NCI-H510A (cell line): ENCODE data around the gene CHAF1A.
A peak's percentile ranks its signal among the peaks of the same experiment; 100 is the strongest.

Source experiments
- DNase-seq: peaks from one replicate; lab custom pipeline; 2025; lab: John Stamatoyannopoulos, UW

Gene CHAF1A

GRCh38 chr19:4366666-4367335 is 35.6 kb upstream of the CHAF1A start:
- DNase-seq = no peak

- DNase-seq = no peak
Observed at GRCh38 chr19:4367336-4367723, 35.1 kb upstream of the CHAF1A start.

DNA sequence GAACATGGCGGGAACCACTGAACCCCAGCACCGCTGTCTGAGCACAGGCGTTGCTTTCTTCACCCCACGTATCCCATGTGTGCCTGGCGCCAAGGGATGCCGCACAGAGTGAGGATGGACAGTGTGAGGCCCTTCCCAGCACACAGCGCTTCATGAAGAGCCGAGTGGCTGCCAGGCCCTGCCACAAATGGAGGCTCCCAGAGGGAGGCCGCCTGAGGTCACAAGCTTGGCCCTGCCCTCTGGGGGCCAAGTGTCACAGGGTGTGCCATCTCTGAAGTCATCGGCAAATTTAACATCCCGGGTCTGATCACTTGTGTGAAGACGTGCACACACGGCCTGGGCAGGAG is 34.7 kb upstream of the CHAF1A start:
- no peak for DNase-seq

- DNase-seq = no peak
Observed at GRCh38 chr19:4368128-4368820, 34.2 kb upstream of the CHAF1A start.

DNA sequence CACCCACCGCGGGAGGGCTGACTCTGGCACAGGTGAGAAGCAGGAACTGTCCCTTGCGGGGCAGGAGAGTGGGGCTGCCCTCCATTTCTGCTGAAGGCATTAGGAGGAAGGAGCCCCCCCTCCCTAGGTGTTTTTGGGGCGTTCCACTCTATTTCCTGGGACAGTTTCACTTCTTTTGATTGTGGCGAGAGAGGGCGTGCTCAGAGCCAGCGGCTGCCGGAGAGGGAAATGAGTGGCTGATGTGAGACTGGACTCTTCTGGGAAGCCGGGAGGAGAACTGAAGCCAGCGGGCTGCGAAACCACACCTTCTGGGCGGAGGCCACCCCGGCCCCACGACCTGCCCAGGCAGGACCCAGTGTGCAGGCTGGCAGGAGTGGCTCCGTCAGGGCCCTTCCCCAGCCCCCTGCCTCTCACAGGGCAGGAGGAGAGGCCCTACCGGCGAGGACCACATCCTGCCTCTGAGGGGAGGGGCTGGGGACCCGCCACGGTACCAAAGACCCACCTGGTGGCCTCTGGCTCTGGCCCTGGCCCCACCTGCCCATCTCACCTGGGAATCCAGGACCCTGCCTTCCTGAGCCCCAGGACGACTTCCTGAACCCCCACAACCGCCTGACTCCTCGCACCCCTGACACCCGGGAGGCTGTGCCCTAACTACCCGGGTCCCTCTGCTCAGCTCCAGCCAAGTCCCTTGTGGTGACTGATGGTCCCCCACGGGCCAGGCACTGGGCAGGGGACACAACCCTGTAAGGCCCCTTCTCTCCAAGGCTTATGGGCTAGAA is 33.1 kb upstream of the CHAF1A start:
- peak; percentile 67 for DNase-seq

DNA sequence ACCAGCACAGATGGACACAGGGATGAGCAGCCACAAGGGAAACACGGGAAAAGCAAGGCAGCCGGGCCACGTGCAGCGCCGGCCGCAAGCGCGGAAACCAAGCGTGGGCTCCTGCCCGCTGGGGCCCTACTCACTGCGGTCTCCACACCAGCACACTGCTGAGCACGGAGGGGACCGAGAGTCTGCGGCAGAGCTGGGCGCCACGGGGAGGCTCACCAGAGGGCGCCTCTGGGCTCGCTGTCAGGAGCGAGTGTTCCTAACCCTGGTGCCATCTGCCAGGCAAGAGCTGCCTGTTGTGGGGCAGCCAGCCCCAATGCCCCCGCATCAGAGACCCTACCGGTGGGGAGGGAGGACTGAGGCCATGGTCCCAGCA is 32.6 kb upstream of the CHAF1A start:
- peak; percentile 48 for DNase-seq

DNA sequence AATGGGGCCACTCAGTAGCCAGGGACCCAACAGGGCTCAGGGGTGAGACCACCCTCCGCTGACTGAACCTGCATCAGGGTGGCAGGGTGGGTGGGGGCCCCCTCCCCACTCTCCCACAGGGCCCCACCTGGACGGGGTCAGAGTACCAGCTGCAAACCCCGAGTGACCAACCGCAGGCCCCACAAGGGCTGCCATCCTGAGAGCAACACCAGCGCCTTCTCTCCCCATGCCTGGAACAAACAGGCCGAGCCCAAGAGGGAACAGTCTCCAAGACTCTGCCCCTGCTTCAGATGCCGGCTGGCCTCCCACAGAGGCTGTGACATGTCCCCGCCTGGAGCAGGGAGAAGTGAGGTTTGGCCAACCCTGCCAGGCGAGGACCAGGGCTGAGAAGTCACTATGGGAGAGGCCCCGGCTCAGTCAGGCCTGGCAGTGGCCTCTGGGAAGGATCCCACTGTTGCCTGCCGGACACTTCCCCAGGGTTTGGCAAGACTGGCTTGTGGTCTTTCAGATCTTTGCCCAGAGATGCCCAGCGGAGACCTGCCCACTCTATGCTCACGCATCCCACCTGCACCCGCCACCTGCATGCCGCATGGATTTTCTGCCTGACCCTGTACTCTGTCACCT is 31.9 kb upstream of the CHAF1A start:
- no peak for DNase-seq

GRCh38 chr19:4371247-4372164 is 30.9 kb upstream of the CHAF1A start:
- no peak for DNase-seq

DNA sequence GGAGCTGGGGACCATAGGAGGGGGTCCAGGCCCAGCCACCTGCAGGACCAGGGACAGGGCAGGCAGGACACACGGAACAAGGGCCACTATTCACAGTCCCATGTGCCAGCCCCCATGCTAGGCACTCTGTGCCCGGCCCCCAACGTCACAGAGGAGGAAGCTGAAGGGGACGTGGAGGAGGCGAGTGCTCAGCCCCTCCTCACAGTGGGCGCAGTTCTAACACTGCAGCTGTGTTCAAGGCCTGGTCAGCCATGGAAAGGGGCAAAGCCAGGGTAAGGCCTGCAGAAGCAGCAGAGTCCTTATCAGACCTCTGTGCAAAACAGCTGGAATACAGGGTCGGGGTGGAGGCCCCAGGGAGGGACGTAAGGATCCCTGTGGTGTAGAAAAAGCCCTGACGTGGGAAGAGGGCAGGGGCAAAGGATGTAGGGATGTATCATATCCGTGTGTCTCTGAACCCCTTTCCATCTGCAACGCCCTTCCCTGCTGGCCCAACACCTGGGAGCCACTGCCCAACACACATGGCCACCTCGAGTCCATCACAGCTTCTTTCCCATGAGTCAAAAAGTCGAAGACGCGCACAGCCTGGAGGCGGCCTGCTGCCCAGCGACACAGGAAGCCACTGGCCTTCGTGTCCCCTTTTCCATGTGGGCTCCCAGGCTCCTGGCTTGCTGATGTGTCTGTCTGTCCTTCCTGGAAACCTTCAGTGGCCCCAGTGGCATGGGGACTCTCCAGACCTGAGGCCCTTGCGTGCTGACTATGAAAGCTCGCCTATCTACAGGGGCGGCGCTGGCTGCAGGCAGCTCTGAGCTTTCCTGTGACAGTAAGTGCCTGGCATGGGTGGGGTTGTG is 30.1 kb upstream of the CHAF1A start:
- DNase-seq = no peak

DNA sequence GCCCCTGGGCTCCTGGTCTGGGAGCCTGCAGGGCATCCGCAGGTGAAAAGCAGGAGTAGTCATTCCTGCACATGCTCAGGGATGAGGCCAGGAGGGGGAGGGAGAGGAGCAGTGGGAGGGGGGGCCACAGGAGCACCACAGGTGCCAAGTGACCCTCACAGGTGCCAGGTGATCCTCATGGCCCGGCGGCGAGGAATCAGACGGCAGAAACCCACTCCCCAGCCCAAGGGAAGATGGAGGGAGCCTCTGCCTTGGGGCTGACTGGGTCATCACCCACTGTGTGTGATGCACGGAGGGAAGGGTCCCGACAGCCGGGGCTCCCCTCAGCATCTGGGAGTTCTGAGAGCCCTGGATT is 29.4 kb upstream of the CHAF1A start:
- no peak for DNase-seq

DNA sequence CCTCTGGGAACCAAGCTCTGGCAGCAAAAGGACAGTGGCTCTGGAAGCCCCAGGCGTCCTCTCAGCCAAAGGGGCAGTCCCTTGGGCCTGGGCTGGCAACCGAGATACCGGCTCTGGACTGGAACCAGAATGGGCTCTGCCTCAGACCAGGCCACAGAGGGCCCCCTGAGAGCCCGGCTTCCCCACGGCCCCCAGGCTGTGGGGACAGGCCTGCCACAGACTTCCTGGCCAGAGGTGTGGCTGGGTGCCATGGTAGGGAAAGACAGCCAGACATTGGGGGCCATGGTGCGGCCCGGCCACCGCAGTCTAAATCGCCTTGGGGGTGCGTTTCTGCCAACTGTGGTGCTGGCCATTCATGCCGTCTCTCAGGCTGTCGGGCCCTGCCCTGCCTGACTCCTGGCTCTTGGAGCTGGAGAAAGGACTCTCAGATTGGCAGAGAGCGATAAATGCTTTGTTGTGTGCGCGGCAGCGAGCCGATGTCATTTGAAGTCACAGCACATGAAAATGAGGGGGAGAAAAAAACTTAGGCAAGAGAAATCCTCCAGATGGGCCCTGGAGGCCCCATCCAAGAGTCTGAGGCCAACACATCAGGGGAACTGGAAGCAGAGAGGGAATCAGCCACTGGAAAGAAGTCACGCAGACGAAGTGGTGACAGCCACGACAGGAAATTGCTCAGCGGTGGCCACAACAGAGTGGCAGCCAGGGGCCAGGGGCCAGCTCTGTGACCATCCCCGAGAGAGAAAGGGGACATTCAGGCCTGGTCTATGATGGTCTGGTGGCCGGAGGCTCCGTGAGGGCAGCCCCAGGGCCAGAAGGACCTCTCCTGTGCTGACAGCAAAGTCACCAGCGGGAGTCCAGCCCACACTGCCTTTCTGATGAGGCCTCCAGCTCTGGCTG is 28.6 kb upstream of the CHAF1A start:
- no peak for DNase-seq

DNA sequence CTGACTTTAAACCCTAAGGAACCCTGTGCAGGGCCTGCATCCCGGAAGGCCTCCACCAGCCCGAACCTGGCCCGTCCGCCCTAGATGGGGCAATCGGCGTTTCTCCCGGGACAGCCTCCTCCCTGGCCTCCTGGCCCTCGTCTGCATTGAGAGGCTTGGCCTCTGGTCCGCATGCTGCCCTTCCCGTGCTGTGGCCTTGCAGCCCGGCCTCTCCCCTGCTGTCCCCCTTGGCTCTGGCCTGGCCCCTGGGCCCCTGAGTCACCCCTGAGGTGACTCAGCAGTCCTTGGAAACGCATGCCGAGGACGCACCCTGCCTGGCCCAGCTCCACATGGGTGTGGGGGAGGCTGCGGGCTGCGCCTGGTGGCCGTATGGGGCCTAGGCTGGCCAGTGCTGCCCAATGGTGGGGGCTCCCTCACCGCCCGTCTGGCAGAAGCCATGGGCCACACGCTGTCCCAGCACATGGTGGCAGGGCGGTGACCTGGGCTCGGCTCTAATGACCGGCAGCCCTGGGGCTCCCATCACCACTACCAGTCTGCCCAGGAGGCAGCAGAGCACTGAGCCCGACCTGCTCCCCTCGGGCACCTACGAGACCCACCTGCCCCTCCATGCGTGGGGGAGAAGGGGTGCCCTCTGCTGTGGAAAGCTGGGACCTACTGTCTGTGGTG is 27.8 kb upstream of the CHAF1A start:
- DNase-seq = no peak

DNA sequence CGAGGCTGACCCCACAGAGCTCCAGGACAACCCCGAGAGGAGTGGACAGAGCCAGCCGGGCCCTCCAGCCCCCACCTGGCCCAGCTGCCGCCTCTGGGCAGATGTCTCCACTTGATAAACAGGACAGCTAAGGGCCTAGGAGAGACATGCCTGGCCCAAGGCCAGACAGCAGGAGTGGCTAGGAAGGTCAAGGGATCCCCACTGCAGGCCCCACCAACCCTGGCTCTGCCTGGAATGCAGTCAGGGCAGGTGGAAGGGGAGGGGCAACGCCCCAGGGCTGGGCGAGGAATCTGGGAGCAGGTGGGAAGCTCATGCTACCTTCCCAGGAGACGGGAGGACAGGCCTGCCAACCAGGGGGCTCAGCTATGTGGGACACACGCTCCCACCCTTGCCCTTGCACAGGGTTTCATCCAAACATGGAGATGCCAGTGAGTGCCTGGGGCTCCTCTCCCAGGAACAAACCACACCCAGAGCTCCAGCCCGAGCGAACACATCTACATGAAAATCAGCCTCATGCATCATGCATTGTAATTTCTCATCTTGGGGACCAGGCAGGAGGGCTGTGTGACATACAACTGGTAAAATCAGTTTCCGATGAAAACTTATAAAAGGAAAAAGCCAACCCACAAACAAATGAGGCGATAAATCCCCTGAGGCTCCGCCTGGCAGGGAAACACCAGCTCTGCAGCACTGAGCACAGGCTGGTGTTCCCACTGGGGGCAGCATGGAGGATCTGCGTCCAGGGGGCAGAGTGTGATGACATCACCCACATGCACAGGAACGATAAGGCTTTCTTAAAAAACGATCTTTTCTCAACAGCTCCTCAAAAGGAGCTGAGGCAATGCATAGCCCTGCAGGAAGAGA is 27.0 kb upstream of the CHAF1A start:
- peak; percentile 73 for DNase-seq

GRCh38 chr19:4376028-4376670 is 26.3 kb upstream of the CHAF1A start:
- no peak for DNase-seq

GRCh38 chr19:4376671-4376990 is 25.8 kb upstream of the CHAF1A start:
- DNase-seq = no peak

DNA sequence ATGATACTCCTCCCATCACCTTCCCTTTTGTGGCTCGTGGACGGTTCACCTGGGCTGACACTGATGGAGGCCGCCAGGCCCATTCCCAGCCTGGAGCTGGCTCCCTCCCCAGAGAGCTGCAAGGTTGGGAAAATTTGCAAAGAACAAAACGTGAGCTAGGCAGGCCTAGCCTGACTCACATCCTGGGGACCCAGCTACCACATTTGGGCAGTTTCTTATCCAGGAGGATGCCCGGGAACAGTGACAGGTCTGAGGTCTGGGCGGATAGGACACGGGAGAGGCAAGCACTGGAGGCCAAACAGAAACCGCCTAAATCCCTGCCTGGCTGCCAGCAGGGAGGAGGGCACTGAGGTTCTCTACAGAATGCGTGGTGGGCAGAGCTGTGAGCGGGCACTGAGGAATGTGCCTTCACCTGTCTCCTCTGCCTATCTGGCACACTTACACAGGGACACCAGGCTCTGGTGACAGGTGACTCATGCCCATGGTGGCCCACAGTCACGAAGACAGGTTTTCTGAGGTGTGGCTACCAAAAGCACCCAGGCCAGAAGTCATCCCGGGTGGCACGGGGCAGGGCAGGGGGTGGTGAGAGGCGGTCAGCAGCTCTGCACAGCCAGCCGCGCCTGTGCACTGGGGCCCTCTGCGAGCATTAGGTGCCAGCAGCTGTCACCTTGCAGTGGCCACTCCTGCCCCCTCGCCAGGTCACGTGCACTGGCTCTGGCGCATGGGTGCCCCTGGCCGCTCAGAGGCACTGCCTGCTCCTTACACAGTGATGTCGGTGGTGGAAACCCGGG is 25.3 kb upstream of the CHAF1A start:
- no peak for DNase-seq

- DNase-seq = no peak
Observed at GRCh38 chr19:4378886-4379285, 23.6 kb upstream of the CHAF1A start.
